Endodermal cell (in vitro differentiated cells): Measurements from ENCODE around the gene MOSPD2. TPM values are rescaled to one million over a fixed set of nuclear protein-coding genes. Genes with fewer than 3 reads are reported as not detected.

Experiments used
- DNase-seq: peaks from one replicate; pipeline ENCODE4 v3.0.0-alpha.2; 2017
- H3K27ac ChIP-seq: 2 replicates; pipeline ENCODE4 v1.5.1; 2013; ENCODE audit warnings: mild to moderate bottlenecking, low read depth, low read length, moderate library complexity
- H3K27me3 ChIP-seq: 2 replicates; pipeline ENCODE4 v1.6.1; 2013; ENCODE audit warnings: mild to moderate bottlenecking, low read length, moderate library complexity; ENCODE audit not compliant: insufficient read depth, control insufficient read depth, poor library complexity, severe bottlenecking
- H3K36me3 ChIP-seq: 2 replicates; pipeline ENCODE4 v1.7.0; 2013; ENCODE audit warnings: mild to moderate bottlenecking, low read length, moderate library complexity; ENCODE audit not compliant: control insufficient read depth, insufficient read depth
- H3K4me1 ChIP-seq: one replicate; pipeline ENCODE4 v1.7.0; 2013; ENCODE audit warnings: low read length; ENCODE audit not compliant: control insufficient read depth, insufficient read depth
- H3K4me3 ChIP-seq: 2 replicates; pipeline ENCODE4 v1.5.1; 2013; ENCODE audit warnings: mild to moderate bottlenecking, low read length, moderate library complexity
- H3K9ac ChIP-seq: 2 replicates; pipeline ENCODE4 v1.6.1; 2013; ENCODE audit warnings: mild to moderate bottlenecking, low read length, moderate library complexity; ENCODE audit not compliant: poor library complexity, severe bottlenecking; ENCODE audit errors: extremely low read depth
- H3K9me3 ChIP-seq: 2 replicates; pipeline ENCODE4 v1.6.1; 2013; ENCODE audit warnings: mild to moderate bottlenecking, low read length, moderate library complexity; ENCODE audit not compliant: control insufficient read depth
- H3K27ac Mint-ChIP-seq: 2 replicates; pipeline ENCODE4 v1.8.0; 2020; ENCODE audit warnings: mixed read lengths
- H3K27me3 Mint-ChIP-seq: 2 replicates; pipeline ENCODE4 v1.8.0; 2021; ENCODE audit warnings: mild to moderate bottlenecking, mixed read lengths; ENCODE audit not compliant: insufficient read depth
- H3K36me3 Mint-ChIP-seq: 2 replicates; pipeline ENCODE4 v1.8.0; 2020; ENCODE audit warnings: low read depth, mixed read lengths
- H3K4me1 Mint-ChIP-seq: 2 replicates; pipeline ENCODE4 v1.8.0; 2020; ENCODE audit warnings: mixed read lengths
- H3K4me3 Mint-ChIP-seq: 2 replicates; pipeline ENCODE4 v1.8.0; 2020; ENCODE audit warnings: mild to moderate bottlenecking, moderate library complexity, mixed read lengths
- H3K9me3 Mint-ChIP-seq: 2 replicates; pipeline ENCODE4 v1.8.0; 2020; ENCODE audit warnings: mild to moderate bottlenecking, mixed read lengths
- WGBS, 2 experiments: methylation state at CpG; one replicate each; pipeline versions ENCODE4 v1.1.5 to v1.1.7; 2013; ENCODE audit warnings: missing lambda C conversion rate in 2 of 2, mixed read lengths in 1 of 2; ENCODE audit not compliant: insufficient coverage in 1 of 2, insufficient read length in 1 of 2; 5-methylcytosine and 5-hydroxymethylcytosine counted together
- total RNA-seq, 2 donors: library from RNA; stranded (reverse); fragmentation: NEBNext Ultra II Directional in 1 of 2; extraction: Animal tissue kit (Norgen Biotek cat#: 25700) in 1 of 2; gene quantifications; 2 replicates in 1 of 2; 3 replicates in 1 of 2; pipeline ENCODE4 v1.2.1, GENCODE V29; 2021
- TF ChIP-seq, protein P1 (sequence below): fragments of 200-600 bp; sonication (generic); conservative IDR thresholded peaks from 2 replicates; pipeline ENCODE4 v1.5.0; 2021; ENCODE audit warnings: antibody characterized with exemption, mild to moderate bottlenecking

Gene MOSPD2
- total RNA-seq, 2 donors from 2014 or later: 10.8 to 17.6 TPM

DNA sequence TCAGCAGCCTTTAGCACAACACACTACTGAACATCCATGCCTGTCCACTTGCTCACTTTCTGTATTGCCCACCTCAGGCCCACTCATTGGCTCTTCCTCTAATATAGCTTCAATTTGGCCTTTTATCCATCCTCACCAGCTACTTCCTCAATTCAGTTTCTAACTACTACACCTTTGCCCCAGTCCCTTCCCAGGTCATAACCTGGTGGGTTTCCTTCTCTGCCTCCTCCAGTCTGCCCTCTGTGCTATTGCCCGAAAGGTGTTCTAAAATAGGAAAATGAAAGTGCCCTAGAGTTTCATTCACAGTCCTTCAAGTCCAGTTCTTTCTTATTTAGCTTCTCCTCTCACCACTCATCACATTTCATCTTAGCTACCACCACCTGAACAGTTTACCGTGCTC, 23.1 kb downstream of the MOSPD2 start:
- no peaks in the 10 kb centered on the region for H3K4me1 Mint-ChIP-seq
- H3K9ac ChIP-seq: no peak overlapping the region
- DNase-seq: no peak
- 83 to 100% methylated on average over 1 to 2 of the region's 2 CpGs for WGBS, 2 experiments
- H3K27ac ChIP-seq: no peak overlapping the region
- H3K36me3 Mint-ChIP-seq: peaks cover 10% of the 10 kb centered on the region
- no peak overlapping the region for H3K4me3 Mint-ChIP-seq
- no peaks in the 10 kb centered on the region for H3K27me3 ChIP-seq
- no peak overlapping the region for H3K4me3 ChIP-seq
- no peaks in the 10 kb centered on the region for H3K27me3 Mint-ChIP-seq
- no peak overlapping the region for H3K27ac Mint-ChIP-seq
- H3K36me3 ChIP-seq: peaks cover 7% of the 10 kb centered on the region
- H3K9me3 Mint-ChIP-seq: peaks cover 29% of the 10 kb centered on the region
- H3K9me3 ChIP-seq: no peaks in the 10 kb centered on the region
- TF ChIP-seq, protein P1, sequence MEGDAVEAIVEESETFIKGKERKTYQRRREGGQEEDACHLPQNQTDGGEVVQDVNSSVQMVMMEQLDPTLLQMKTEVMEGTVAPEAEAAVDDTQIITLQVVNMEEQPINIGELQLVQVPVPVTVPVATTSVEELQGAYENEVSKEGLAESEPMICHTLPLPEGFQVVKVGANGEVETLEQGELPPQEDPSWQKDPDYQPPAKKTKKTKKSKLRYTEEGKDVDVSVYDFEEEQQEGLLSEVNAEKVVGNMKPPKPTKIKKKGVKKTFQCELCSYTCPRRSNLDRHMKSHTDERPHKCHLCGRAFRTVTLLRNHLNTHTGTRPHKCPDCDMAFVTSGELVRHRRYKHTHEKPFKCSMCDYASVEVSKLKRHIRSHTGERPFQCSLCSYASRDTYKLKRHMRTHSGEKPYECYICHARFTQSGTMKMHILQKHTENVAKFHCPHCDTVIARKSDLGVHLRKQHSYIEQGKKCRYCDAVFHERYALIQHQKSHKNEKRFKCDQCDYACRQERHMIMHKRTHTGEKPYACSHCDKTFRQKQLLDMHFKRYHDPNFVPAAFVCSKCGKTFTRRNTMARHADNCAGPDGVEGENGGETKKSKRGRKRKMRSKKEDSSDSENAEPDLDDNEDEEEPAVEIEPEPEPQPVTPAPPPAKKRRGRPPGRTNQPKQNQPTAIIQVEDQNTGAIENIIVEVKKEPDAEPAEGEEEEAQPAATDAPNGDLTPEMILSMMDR: no peak
- no peaks in the 10 kb centered on the region for H3K4me1 ChIP-seq

DNA sequence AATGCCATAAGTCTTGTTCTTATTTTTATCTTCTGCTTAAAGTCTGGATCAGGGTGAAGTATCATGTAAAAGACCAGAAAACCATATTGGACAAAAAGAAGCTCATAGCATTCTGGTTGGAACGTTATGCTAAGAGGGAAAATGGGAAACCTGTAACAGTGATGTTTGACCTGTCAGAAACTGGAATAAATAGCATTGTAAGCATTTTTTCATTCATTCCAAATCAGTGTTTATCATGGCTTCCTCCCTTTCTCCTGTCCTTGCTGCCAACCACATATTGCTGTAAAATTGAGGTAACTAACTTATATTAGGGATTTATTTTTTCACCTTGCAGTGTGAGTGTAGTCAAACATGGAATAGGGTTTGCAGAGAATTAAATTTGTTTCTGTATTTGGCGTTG, 23.8 kb downstream of the MOSPD2 start:
- Histone ChIP-seq H3K27me3 (no peaks in the 10 kb centered on the region), H3K4me3 (no peak overlapping the region), H3K36me3 (peaks cover 7% of the 10 kb centered on the region), H3K9me3 (no peaks in the 10 kb centered on the region), H3K4me1 (no peaks in the 10 kb centered on the region), H3K9ac (no peak overlapping the region), H3K27ac (no peak overlapping the region)
- H3K27ac Mint-ChIP-seq: no peak overlapping the region
- peaks cover 32% of the 10 kb centered on the region for H3K9me3 Mint-ChIP-seq
- H3K4me1 Mint-ChIP-seq: no peaks in the 10 kb centered on the region
- H3K36me3 Mint-ChIP-seq: peaks cover 10% of the 10 kb centered on the region
- TF ChIP-seq, protein P1: no peak
- 97% methylated on average over 2 of the region's 2 CpGs; no CpG with 5 or more reads in 1 of the 2 experiments for WGBS, 2 experiments
- H3K27me3 Mint-ChIP-seq: no peaks in the 10 kb centered on the region
- DNase-seq: no peak
- no peak overlapping the region for H3K4me3 Mint-ChIP-seq

DNA sequence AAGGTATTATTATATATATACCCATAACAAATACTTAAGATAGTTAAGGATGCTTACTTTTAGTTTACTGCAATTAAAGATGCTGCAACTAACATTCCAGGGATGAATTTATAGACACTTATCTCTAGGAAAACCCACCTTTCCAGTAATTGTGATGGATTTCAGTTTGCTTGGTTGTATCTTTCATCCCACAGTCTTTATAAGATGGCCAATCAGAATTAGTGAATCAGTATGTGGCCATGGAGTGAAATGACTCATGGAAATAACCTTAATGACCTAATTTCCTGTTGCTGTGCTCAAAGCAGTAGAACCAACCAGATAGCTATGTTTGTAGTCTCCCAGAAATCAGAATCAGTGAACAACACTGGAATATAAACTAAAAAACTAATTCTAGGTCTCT, 26.4 kb downstream of the MOSPD2 start:
- H3K4me1 Mint-ChIP-seq: no peaks in the 10 kb centered on the region

More for the DNA sequence above, 26.4 kb downstream of the MOSPD2 start:
- no peak overlapping the region for H3K4me3 Mint-ChIP-seq
- TF ChIP-seq, protein P1: no peak
- no peaks in the 10 kb centered on the region for H3K27me3 Mint-ChIP-seq
- Histone ChIP-seq H3K36me3 (peaks cover 25% of the 10 kb centered on the region), H3K4me1 (no peaks in the 10 kb centered on the region), H3K27me3 (no peaks in the 10 kb centered on the region), H3K9me3 (peaks cover 23% of the 10 kb centered on the region), H3K9ac (no peak overlapping the region), H3K4me3 (no peak overlapping the region), H3K27ac (no peak overlapping the region)
- peaks cover 49% of the 10 kb centered on the region for H3K9me3 Mint-ChIP-seq
- H3K27ac Mint-ChIP-seq: peak overlapping the region; percentile 58
- no peak for DNase-seq
- peaks cover 21% of the 10 kb centered on the region for H3K36me3 Mint-ChIP-seq
